Measurements from ENCODE around the gene BCAS3.

Gene BCAS3

GRCh38 chr17:61396586-61397085 lies 719.0 kb downstream of the BCAS3 start:
- peak in 1 of 2 donors; percentile 36 for DNase-seq (ENCODE audit: low read depth in 2 of 2)
- H3K4me3 ChIP-seq (replicated peaks in 1 of 2; ENCODE audit: low read depth in 2 of 2, low read length in 2 of 2): peak overlapping the region in 1 of 2 donors; percentile 72

GRCh38 chr17:61397086-61397842 lies 719.6 kb downstream of the BCAS3 start:
- TF ChIP-seq CTCF (IDR thresholded peaks at IDR 0.05; ENCODE audit: low read depth, low read length): peak; percentile 19
- peak; percentile 37 to 57 for DNase-seq (ENCODE audit: low read depth in 2 of 2)
- H3K4me3 ChIP-seq (replicated peaks in 1 of 2; ENCODE audit: low read depth in 2 of 2, low read length in 2 of 2): peak overlapping the region; percentile 13 to 72

More at GRCh38 chr17:61396586-61397085, 719.0 kb downstream of the BCAS3 start:
- no peak for TF ChIP-seq CTCF (IDR thresholded peaks at IDR 0.05; ENCODE audit: low read depth, low read length)

GRCh38 chr17:61398721-61399130 lies 721.1 kb downstream of the BCAS3 start:
- DNase-seq (ENCODE audit: low read depth in 2 of 2): peak in 1 of 2 donors; percentile 44
- peak overlapping the region; percentile 53 to 72 for H3K4me3 ChIP-seq (replicated peaks in 1 of 2; ENCODE audit: low read depth in 2 of 2, low read length in 2 of 2)
- TF ChIP-seq CTCF (IDR thresholded peaks at IDR 0.05; ENCODE audit: low read depth, low read length): no peak

- peak; percentile 95 to 97 for DNase-seq (ENCODE audit: low read depth in 2 of 2)
- TF ChIP-seq CTCF (IDR thresholded peaks at IDR 0.05; ENCODE audit: low read depth, low read length): no peak
- peak within 1 kb of the TSS; percentile 65 to 72 for H3K4me3 ChIP-seq (replicated peaks in 1 of 2; ENCODE audit: low read depth in 2 of 2, low read length in 2 of 2)
These were observed 721.7 kb downstream of the BCAS3 start, which contains the start of gene TBX2 for GRCh38 chr17:61399131-61400065. TSS of gene TBX2 (plus strand) at chr17:61399843. CDS start at chr17:61400177, 334 bp downstream.

DNA sequence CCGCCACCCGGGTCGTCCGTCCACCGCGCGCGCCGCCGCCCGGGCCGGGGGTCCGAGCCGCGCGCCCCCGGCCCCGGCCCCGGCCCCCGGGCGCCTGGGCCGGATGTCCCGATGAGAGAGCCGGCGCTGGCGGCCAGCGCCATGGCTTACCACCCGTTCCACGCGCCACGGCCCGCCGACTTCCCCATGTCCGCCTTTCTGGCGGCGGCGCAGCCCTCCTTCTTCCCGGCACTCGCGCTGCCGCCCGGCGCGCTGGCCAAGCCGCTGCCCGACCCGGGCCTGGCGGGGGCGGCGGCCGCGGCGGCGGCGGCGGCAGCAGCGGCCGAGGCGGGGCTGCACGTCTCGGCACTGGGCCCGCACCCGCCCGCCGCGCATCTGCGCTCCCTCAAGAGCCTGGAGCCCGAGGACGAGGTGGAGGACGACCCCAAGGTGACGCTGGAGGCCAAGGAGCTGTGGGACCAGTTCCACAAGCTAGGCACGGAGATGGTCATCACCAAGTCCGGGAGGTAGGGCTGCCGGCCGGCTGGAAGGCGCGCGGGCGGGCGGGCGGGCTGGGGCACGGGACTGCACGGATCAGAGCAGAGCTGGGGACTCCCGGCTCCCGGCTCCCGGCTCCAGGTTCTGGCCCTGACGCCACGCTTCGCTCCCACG lies 722.5 kb downstream of the BCAS3 start:
- H3K4me3 ChIP-seq (replicated peaks in 1 of 2; ENCODE audit: low read depth in 2 of 2, low read length in 2 of 2): peak overlapping the region; percentile 65 to 72
- DNase-seq (ENCODE audit: low read depth in 2 of 2): peak; percentile 48 to 64
- TF ChIP-seq CTCF (IDR thresholded peaks at IDR 0.05; ENCODE audit: low read depth, low read length): no peak

DNA sequence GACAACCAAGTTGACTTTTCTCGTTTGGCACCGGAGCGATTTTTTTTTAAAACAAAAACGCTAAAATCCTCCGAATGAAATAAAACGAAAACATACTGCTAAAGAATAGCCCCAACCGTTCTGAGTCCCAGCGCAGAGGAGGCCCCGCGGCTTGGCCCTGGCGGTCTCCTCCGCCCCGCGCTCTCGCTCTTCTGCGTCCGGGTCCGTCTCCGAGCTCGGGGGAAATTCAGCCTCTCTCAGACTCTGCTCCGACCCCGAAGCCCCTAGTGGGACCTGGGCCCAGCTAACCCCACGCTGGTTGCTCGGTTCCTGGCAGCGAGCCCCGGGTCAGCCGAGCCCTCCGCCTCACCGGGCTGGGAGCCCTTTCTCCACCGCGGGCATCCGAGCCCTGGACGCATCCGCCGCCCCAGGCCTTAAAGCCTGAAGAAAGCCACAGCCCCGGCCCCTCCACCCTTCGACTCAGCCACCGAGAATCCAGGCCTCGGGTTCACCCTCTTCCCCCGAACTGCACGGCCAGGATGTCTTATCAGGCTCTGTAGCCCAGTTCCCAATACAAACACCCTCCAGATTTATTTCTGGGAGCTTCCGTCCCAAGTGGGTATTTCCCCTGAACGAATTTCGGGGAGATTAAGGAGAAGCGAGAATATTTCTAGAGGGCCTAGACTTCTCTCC lies 723.2 kb downstream of the BCAS3 start:
- DNase-seq (ENCODE audit: low read depth in 2 of 2): peak; percentile 46 to 48
- TF ChIP-seq CTCF (IDR thresholded peaks at IDR 0.05; ENCODE audit: low read depth, low read length): no peak
- peak overlapping the region; percentile 65 to 72 for H3K4me3 ChIP-seq (replicated peaks in 1 of 2; ENCODE audit: low read depth in 2 of 2, low read length in 2 of 2)
